Adipose tissue (tissue), 3 donors: ENCODE measurements around the gene MAX. TPM values are rescaled to one million over a fixed set of nuclear protein-coding genes. Genes with fewer than 3 reads are reported as not detected.

Experiments
- H3K27ac ChIP-seq: one replicate; pipeline ENCODE4 v1.5.1; 2013; ENCODE audit warnings: low read depth, low read length
- WGBS, 3 donors: extraction: QIAGEN DNeasy Blood & Tissue Kit; methylation state at CpG; one replicate each; pipeline ENCODE4 v1.1.7; 2013; 5-methylcytosine and 5-hydroxymethylcytosine counted together
- polyA plus RNA-seq, 3 donors: library from polyadenylated mRNA; stranded (reverse); fragments of 200-250 nt; gene quantifications; one replicate each; pipeline ENCODE4 v1.2.3, GENCODE V29; 2013
- donor health status: healthy with polysubstance abuse.
- donor health status: Bipolar disorder and iron deficiency.
- donor health status: healthy.

MAX gene
- polyA plus RNA-seq, 3 donors, result 15.1 to 71.4 (median 35.3) TPM

GRCh38 chr14:65079201-65079600 lies 23.1 kb downstream of the MAX start:
- H3K27ac ChIP-seq, result no peak overlapping the region
- 62 to 88% (median 66%) methylated on average over 6 of the region's 6 CpGs for WGBS, 3 donors

- no peak overlapping the region for H3K27ac ChIP-seq
- WGBS, 3 donors, result 96 to 99% (median 98%) methylated on average over 2 of the region's 2 CpGs
Observed at GRCh38 chr14:65077318-65077717, 25.0 kb downstream of the MAX start.

GRCh38 chr14:65075628-65076325 lies 26.5 kb downstream of the MAX start:
- no peak overlapping the region for H3K27ac ChIP-seq
- 65 to 91% (median 82%) methylated on average over 17 of the region's 17 CpGs for WGBS, 3 donors

- 23 to 52% (median 30%) methylated on average over 3 of the region's 3 CpGs for WGBS, 3 donors
- H3K27ac ChIP-seq, result no peak overlapping the region
Observed at GRCh38 chr14:65074449-65075150, 27.7 kb downstream of the MAX start.

GRCh38 chr14:65073605-65074201 lies 28.6 kb downstream of the MAX start:
- H3K27ac ChIP-seq, result peak overlapping the region; percentile 4
- 79 to 87% (median 80%) methylated on average over 4 of the region's 4 CpGs for WGBS, 3 donors

GRCh38 chr14:65072937-65073336 lies 29.4 kb downstream of the MAX start:
- 88 to 94% (median 88%) methylated on average over 1 of the region's 1 CpG for WGBS, 3 donors
- H3K27ac ChIP-seq, result no peak overlapping the region

GRCh38 chr14:65072256-65072655 lies 30.1 kb downstream of the MAX start:
- no peak overlapping the region for H3K27ac ChIP-seq
- 76 to 91% (median 81%) methylated on average over 6 of the region's 6 CpGs for WGBS, 3 donors

GRCh38 chr14:65071544-65071943 lies 30.8 kb downstream of the MAX start:
- H3K27ac ChIP-seq, result no peak overlapping the region
- WGBS, 3 donors, result 87 to 96% (median 92%) methylated on average over 3 of the region's 3 CpGs

- 22 to 73% (median 66%) methylated on average over 12 of the region's 12 CpGs for WGBS, 3 donors
- H3K27ac ChIP-seq, result no peak overlapping the region
Observed at GRCh38 chr14:65070471-65070976, 31.8 kb downstream of the MAX start.

- H3K27ac ChIP-seq, result no peak overlapping the region
- 80 to 94% (median 94%) methylated on average over 5 of the region's 5 CpGs for WGBS, 3 donors
Observed at GRCh38 chr14:65069874-65070413, 32.4 kb downstream of the MAX start.

GRCh38 chr14:65065719-65066118 lies 36.6 kb downstream of the MAX start:
- WGBS, 3 donors, result 90 to 98% (median 97%) methylated on average over 7 of the region's 7 CpGs
- H3K27ac ChIP-seq, result no peak overlapping the region

GRCh38 chr14:65062096-65063075 lies 39.9 kb downstream of the MAX start:
- no peak overlapping the region for H3K27ac ChIP-seq
- 85 to 94% (median 90%) methylated on average over 16 of the region's 16 CpGs for WGBS, 3 donors

- no peak overlapping the region for H3K27ac ChIP-seq
Observed at GRCh38 chr14:65057695-65058094, 44.6 kb downstream of the MAX start.

- WGBS, 3 donors, result 51 to 89% (median 65%) methylated on average over 23 of the region's 23 CpGs
- H3K27ac ChIP-seq, result no peak overlapping the region
Observed at GRCh38 chr14:65054471-65055085, 47.7 kb downstream of the MAX start.

GRCh38 chr14:65053466-65053865 lies 48.9 kb downstream of the MAX start:
- WGBS, 3 donors, result 82 to 100% (median 86%) methylated on average over 3 of the region's 3 CpGs
- no peak overlapping the region for H3K27ac ChIP-seq

- no peak overlapping the region for H3K27ac ChIP-seq
- 77 to 88% (median 80%) methylated on average over 4 of the region's 4 CpGs for WGBS, 3 donors
Observed at GRCh38 chr14:65052832-65053231, 49.5 kb downstream of the MAX start.

- WGBS, 3 donors, result 72 to 95% (median 80%) methylated on average over 4 of the region's 4 CpGs
Observed at GRCh38 chr14:65045709-65046108, 56.6 kb downstream of the MAX start.

GRCh38 chr14:65045006-65045405 lies 57.3 kb downstream of the MAX start:
- H3K27ac ChIP-seq, result no peak overlapping the region
- 63 to 93% (median 75%) methylated on average over 5 of the region's 5 CpGs for WGBS, 3 donors

More at GRCh38 chr14:65045709-65046108, 56.6 kb downstream of the MAX start:
- H3K27ac ChIP-seq, result no peak overlapping the region
